Erythroblast (primary cell): ENCODE results near the gene HRH4.

Experiments
- GATA1 ChIP-seq: IDR thresholded peaks from 2 replicates; pipeline ENCODE4 v1.6.1; 2011; ENCODE audit warnings: low read depth, mild to moderate bottlenecking, control low read depth, low read length, moderate library complexity
- POLR2A ChIP-seq: IDR thresholded peaks from 2 replicates; pipeline ENCODE4 v1.6.1; 2011; ENCODE audit warnings: mild to moderate bottlenecking, low read length

DNA sequence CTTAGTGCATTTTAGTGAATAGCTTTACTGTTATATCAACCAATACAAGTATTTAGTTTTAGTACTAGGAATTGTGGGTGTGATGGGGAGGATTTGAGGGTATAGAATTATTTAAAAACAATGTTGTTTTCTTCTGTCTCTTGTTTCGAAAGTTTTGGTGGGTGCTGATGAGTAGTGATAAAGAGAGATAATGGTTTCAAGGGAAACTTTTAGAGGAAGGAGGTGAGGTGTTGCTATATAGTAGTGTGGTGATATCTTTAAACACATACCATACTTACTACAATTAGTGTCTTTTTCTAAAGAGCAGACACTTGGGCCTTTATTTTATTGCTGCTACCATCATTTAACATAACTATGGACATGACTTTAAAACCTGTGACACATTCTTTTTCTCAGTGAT lies 23.5 kb upstream of the HRH4 start:
- TF ChIP-seq POLR2A = no peak
- no peak for TF ChIP-seq GATA1
